Left lung (tissue), 10 donors: ENCODE data around the gene CDH13. TPM values are rescaled to one million over a fixed set of nuclear protein-coding genes. Genes with fewer than 3 reads are reported as not detected.

Experiments used
- ATAC-seq: fragments of 200-7000 bp; cut with Tn5 transposase; one replicate; pipeline ENCODE4 v1.9.1; 2020; ENCODE audit warnings: moderate library complexity
- DNase-seq, 4 donors: peaks; one replicate each; pipeline ENCODE4 v3.0.0-alpha.2; 2013 to 2020
- H3K27ac ChIP-seq, 2 donors: fragments of 200-600 bp; sonication (generic) in 1 of 2; one replicate each; pipeline versions ENCODE4 v1.5.0 to v1.8.0; 2020 to 2021
- H3K27me3 ChIP-seq, 2 donors: fragments of 200-600 bp; sonication (generic) in 1 of 2; one replicate each; pipeline versions ENCODE4 v1.5.0 to v1.8.0; 2020 to 2021
- H3K36me3 ChIP-seq, 2 donors: fragments of 200-600 bp; sonication (generic) in 1 of 2; one replicate each; pipeline versions ENCODE4 v1.5.0 to v1.8.0; 2020 to 2021
- H3K4me1 ChIP-seq, 2 donors: fragments of 200-600 bp; one replicate each; pipeline ENCODE4 v1.8.0; 2021
- H3K4me3 ChIP-seq, 2 donors: fragments of 200-600 bp; sonication (generic) in 1 of 2; one replicate each; pipeline versions ENCODE4 v1.5.0 to v1.8.0; 2020 to 2021; ENCODE audit warnings: mild to moderate bottlenecking in 1 of 2
- H3K9me3 ChIP-seq, 2 donors: fragments of 200-600 bp; sonication (generic) in 1 of 2; one replicate each; pipeline versions ENCODE4 v1.5.0 to v1.8.0; 2020 to 2021
- CTCF ChIP-seq, 2 donors: fragments of 200-600 bp; sonication (generic) in 1 of 2; IDR thresholded peaks; one replicate each; pipeline versions ENCODE4 v1.5.0 to v1.8.0; 2021; ENCODE audit warnings: antibody characterized with exemption in 2 of 2
- intact Hi-C, 2 donors: fragments of 100-400 bp; cut with DNase I; formaldehyde crosslinking; loops; one replicate each; pipeline versions ENCODE4 v1.11.2 to v1.14.2; 2022
- polyA plus RNA-seq, 6 donors: library from polyadenylated mRNA; unstranded; fragments of 120-200 nt; gene quantifications; one replicate each; pipeline ENCODE4 v1.2.1, GENCODE V29; 2013; ENCODE audit not compliant: insufficient read length in 6 of 6
- total RNA-seq, 2 donors: library from RNA; stranded (reverse); fragmentation: NEBNext Ultra II Directional; extraction: Animal tissue kit (Norgen Biotek cat#: 25700); gene quantifications; one replicate each; pipeline ENCODE4 v1.2.1, GENCODE V29; 2021
- donor health status: DM: no; HTN: yes; CAD: no.
- donor health status: DM: no; HTN: no; CAD: no.

The CDH13 gene
- total and polyA plus RNA-seq, 8 donors: 2.7 to 20.3 (median 3.2) TPM

GRCh38 chr16:82651921-82652601 lies 25.3 kb downstream of the CDH13 start:
- Histone ChIP-seq H3K27me3 (no peaks in the 10 kb centered on the region), H3K4me3 (no peak overlapping the region), H3K9me3 (no peaks in the 10 kb centered on the region), H3K36me3 (no peaks in the 10 kb centered on the region), H3K27ac (no peak overlapping the region), H3K4me1 (peaks cover 0 to 2% of the 10 kb centered on the region in 2 donors)
- ATAC-seq: no peak
- intact Hi-C loops: no loop called here
- no peak for DNase-seq
- TF ChIP-seq CTCF (IDR thresholded peaks at IDR 0.05): no peak

- intact Hi-C loops: no loop called here
- DNase-seq: no peak
- H3K9me3 ChIP-seq: no peaks in the 10 kb centered on the region
- H3K27ac ChIP-seq: no peak overlapping the region
- no peak overlapping the region for H3K4me3 ChIP-seq
- ATAC-seq: no peak
- H3K36me3 ChIP-seq: no peaks in the 10 kb centered on the region
- peaks cover 0 to 2% of the 10 kb centered on the region in 2 donors for H3K4me1 ChIP-seq
- no peak for TF ChIP-seq CTCF (IDR thresholded peaks at IDR 0.05)
- no peaks in the 10 kb centered on the region for H3K27me3 ChIP-seq
Observed at GRCh38 chr16:82652826-82653225, 26.1 kb downstream of the CDH13 start.

GRCh38 chr16:82653550-82654511 lies 27.1 kb downstream of the CDH13 start:
- H3K36me3 ChIP-seq: no peaks in the 10 kb centered on the region
- peaks cover 0 to 2% of the 10 kb centered on the region in 2 donors for H3K4me1 ChIP-seq
- H3K27ac ChIP-seq: no peak overlapping the region
- no peaks in the 10 kb centered on the region for H3K9me3 ChIP-seq
- ATAC-seq: peak; percentile 74
- no peak for DNase-seq
- intact Hi-C loops: no loop called here
- no peaks in the 10 kb centered on the region for H3K27me3 ChIP-seq
- H3K4me3 ChIP-seq: no peak overlapping the region
- no peak for TF ChIP-seq CTCF (IDR thresholded peaks at IDR 0.05)

- H3K9me3 ChIP-seq: no peaks in the 10 kb centered on the region
- DNase-seq (no peak), ATAC-seq (peak; percentile 48)
- H3K4me3 ChIP-seq: no peak overlapping the region
- H3K27me3 ChIP-seq: no peaks in the 10 kb centered on the region
- peaks cover 0 to 2% of the 10 kb centered on the region in 2 donors for H3K4me1 ChIP-seq
- H3K27ac ChIP-seq: no peak overlapping the region
- no peak for TF ChIP-seq CTCF (IDR thresholded peaks at IDR 0.05)
- intact Hi-C loops: no loop called here
- no peaks in the 10 kb centered on the region for H3K36me3 ChIP-seq
Observed at GRCh38 chr16:82655072-82655714, 28.4 kb downstream of the CDH13 start.
